HL-60 (cell line): ENCODE results near the gene NACA2.

Source experiments
- CTCF ChIP-seq: IDR thresholded peaks from one replicate; pipeline ENCODE4 v1.5.1; 2011; ENCODE audit warnings: low read length, control low read depth, inconsistent platforms; ENCODE audit not compliant: insufficient read depth
- GABPA ChIP-seq: IDR thresholded peaks from 2 replicates; pipeline ENCODE4 v1.6.1; 2012; ENCODE audit warnings: low read depth
- POLR2AphosphoS5 ChIP-seq: IDR thresholded peaks from 2 replicates; pipeline ENCODE4 v1.6.1; 2012; ENCODE audit warnings: low read depth

- TF ChIP-seq POLR2AphosphoS5 (no peak), CTCF (no peak), GABPA (no peak)
These were observed 9.6 kb upstream of the NACA2 start for GRCh38 chr17:61600621-61601020.
